Endodermal cell (in vitro differentiated cells): ENCODE data around the gene VTI1A. TPM values are rescaled to one million over a fixed set of nuclear protein-coding genes. Genes with fewer than 3 reads are reported as not detected.

Experiments used
- DNase-seq: peaks from one replicate; pipeline ENCODE4 v3.0.0-alpha.2; 2017
- H3K27ac ChIP-seq: 2 replicates; pipeline ENCODE4 v1.5.1; 2013; ENCODE audit warnings: mild to moderate bottlenecking, low read depth, low read length, moderate library complexity
- H3K27me3 ChIP-seq: 2 replicates; pipeline ENCODE4 v1.6.1; 2013; ENCODE audit warnings: mild to moderate bottlenecking, low read length, moderate library complexity; ENCODE audit not compliant: insufficient read depth, control insufficient read depth, poor library complexity, severe bottlenecking
- H3K36me3 ChIP-seq: 2 replicates; pipeline ENCODE4 v1.7.0; 2013; ENCODE audit warnings: mild to moderate bottlenecking, low read length, moderate library complexity; ENCODE audit not compliant: control insufficient read depth, insufficient read depth
- H3K4me1 ChIP-seq: one replicate; pipeline ENCODE4 v1.7.0; 2013; ENCODE audit warnings: low read length; ENCODE audit not compliant: control insufficient read depth, insufficient read depth
- H3K4me3 ChIP-seq: 2 replicates; pipeline ENCODE4 v1.5.1; 2013; ENCODE audit warnings: mild to moderate bottlenecking, low read length, moderate library complexity
- H3K9ac ChIP-seq: 2 replicates; pipeline ENCODE4 v1.6.1; 2013; ENCODE audit warnings: mild to moderate bottlenecking, low read length, moderate library complexity; ENCODE audit not compliant: poor library complexity, severe bottlenecking; ENCODE audit errors: extremely low read depth
- H3K9me3 ChIP-seq: 2 replicates; pipeline ENCODE4 v1.6.1; 2013; ENCODE audit warnings: mild to moderate bottlenecking, low read length, moderate library complexity; ENCODE audit not compliant: control insufficient read depth
- H3K27ac Mint-ChIP-seq: 2 replicates; pipeline ENCODE4 v1.8.0; 2020; ENCODE audit warnings: mixed read lengths
- H3K27me3 Mint-ChIP-seq: 2 replicates; pipeline ENCODE4 v1.8.0; 2021; ENCODE audit warnings: mild to moderate bottlenecking, mixed read lengths; ENCODE audit not compliant: insufficient read depth
- H3K36me3 Mint-ChIP-seq: 2 replicates; pipeline ENCODE4 v1.8.0; 2020; ENCODE audit warnings: low read depth, mixed read lengths
- H3K4me1 Mint-ChIP-seq: 2 replicates; pipeline ENCODE4 v1.8.0; 2020; ENCODE audit warnings: mixed read lengths
- H3K4me3 Mint-ChIP-seq: 2 replicates; pipeline ENCODE4 v1.8.0; 2020; ENCODE audit warnings: mild to moderate bottlenecking, moderate library complexity, mixed read lengths
- H3K9me3 Mint-ChIP-seq: 2 replicates; pipeline ENCODE4 v1.8.0; 2020; ENCODE audit warnings: mild to moderate bottlenecking, mixed read lengths
- CTCF ChIP-seq: fragments of 200-600 bp; sonication (generic); conservative IDR thresholded peaks from 2 replicates; pipeline ENCODE4 v1.5.0; 2021; ENCODE audit warnings: antibody characterized with exemption, mild to moderate bottlenecking
- WGBS, 2 experiments: methylation state at CpG; one replicate each; pipeline versions ENCODE4 v1.1.5 to v1.1.7; 2013; ENCODE audit warnings: missing lambda C conversion rate in 2 of 2, mixed read lengths in 1 of 2; ENCODE audit not compliant: insufficient coverage in 1 of 2, insufficient read length in 1 of 2; 5-methylcytosine and 5-hydroxymethylcytosine counted together
- total RNA-seq, 2 donors: library from RNA; stranded (reverse); fragmentation: NEBNext Ultra II Directional in 1 of 2; extraction: Animal tissue kit (Norgen Biotek cat#: 25700) in 1 of 2; gene quantifications; 2 replicates in 1 of 2; 3 replicates in 1 of 2; pipeline ENCODE4 v1.2.1, GENCODE V29; 2021

The VTI1A gene
- total RNA-seq, 2 donors from 2014 or later, result 27.0 to 29.9 TPM

GRCh38 chr10:112601214-112602090, 154.4 kb downstream of the VTI1A start:
- Mint-ChIP-seq H3K36me3 (peaks cover 2% of the 10 kb centered on the region), H3K27me3 (no peaks in the 10 kb centered on the region), H3K27ac (no peak overlapping the region), H3K4me3 (no peak overlapping the region), H3K9me3 (no peaks in the 10 kb centered on the region), H3K4me1 (no peaks in the 10 kb centered on the region)
- H3K36me3 ChIP-seq, result no peaks in the 10 kb centered on the region
- H3K9ac ChIP-seq, result no peak overlapping the region
- H3K9me3 ChIP-seq, result no peaks in the 10 kb centered on the region
- no peak overlapping the region for H3K27ac ChIP-seq
- H3K27me3 ChIP-seq, result no peaks in the 10 kb centered on the region
- H3K4me1 ChIP-seq, result no peaks in the 10 kb centered on the region
- H3K4me3 ChIP-seq, result no peak overlapping the region
- TF ChIP-seq CTCF, result no peak
- DNase-seq, result no peak
- WGBS, 2 experiments, result 84 to 100% methylated on average over 2 to 4 of the region's 4 CpGs

- TF ChIP-seq CTCF, result no peak
- DNase-seq, result no peak
- no peak overlapping the region for H3K27ac ChIP-seq
- no peak overlapping the region for H3K9ac ChIP-seq
- WGBS, 2 experiments, result 91 to 100% methylated on average over 2 of the region's 2 CpGs
- Mint-ChIP-seq H3K27ac (no peak overlapping the region), H3K9me3 (no peaks in the 10 kb centered on the region), H3K27me3 (no peaks in the 10 kb centered on the region), H3K4me1 (no peaks in the 10 kb centered on the region), H3K36me3 (peaks cover 5% of the 10 kb centered on the region), H3K4me3 (no peak overlapping the region)
- H3K9me3 ChIP-seq, result no peaks in the 10 kb centered on the region
- no peak overlapping the region for H3K4me3 ChIP-seq
- no peaks in the 10 kb centered on the region for H3K36me3 ChIP-seq
- H3K27me3 ChIP-seq, result no peaks in the 10 kb centered on the region
- H3K4me1 ChIP-seq, result no peaks in the 10 kb centered on the region
Observed at GRCh38 chr10:112603062-112603461, 156.0 kb downstream of the VTI1A start.

GRCh38 chr10:112605063-112605462, 158.0 kb downstream of the VTI1A start:
- H3K9me3 ChIP-seq, result no peaks in the 10 kb centered on the region
- Mint-ChIP-seq H3K27me3 (no peaks in the 10 kb centered on the region), H3K9me3 (no peaks in the 10 kb centered on the region), H3K27ac (no peak overlapping the region), H3K4me3 (no peak overlapping the region), H3K4me1 (no peaks in the 10 kb centered on the region), H3K36me3 (peaks cover 5% of the 10 kb centered on the region)
- no peaks in the 10 kb centered on the region for H3K36me3 ChIP-seq
- no peaks in the 10 kb centered on the region for H3K27me3 ChIP-seq
- H3K9ac ChIP-seq, result no peak overlapping the region
- no peaks in the 10 kb centered on the region for H3K4me1 ChIP-seq
- 89 to 98% methylated on average over 5 of the region's 5 CpGs for WGBS, 2 experiments
- H3K27ac ChIP-seq, result no peak overlapping the region
- no peak overlapping the region for H3K4me3 ChIP-seq
- no peak for DNase-seq
- no peak for TF ChIP-seq CTCF
